Erythroblast (primary cell): ENCODE data around the gene ZFPL1.

Experiments
- GATA1 ChIP-seq: IDR thresholded peaks from 2 replicates; pipeline ENCODE4 v1.6.1; 2011; ENCODE audit warnings: low read depth, mild to moderate bottlenecking, control low read depth, low read length, moderate library complexity
- POLR2A ChIP-seq: IDR thresholded peaks from 2 replicates; pipeline ENCODE4 v1.6.1; 2011; ENCODE audit warnings: mild to moderate bottlenecking, low read length

GRCh38 chr11:65131417-65131776 lies 47.4 kb downstream of the ZFPL1 start:
- TF ChIP-seq POLR2A: no peak
- TF ChIP-seq GATA1: no peak
